Stomach (tissue), 9 donors: ENCODE measurements around the gene ZEB1. TPM values are rescaled to one million over a fixed set of nuclear protein-coding genes. Genes with fewer than 3 reads are reported as not detected.

ENCODE experiments used
- DNase-seq, 2 donors: peaks; one replicate each; pipeline versions ENCODE4 v3.0.0 to v3.0.0-alpha.2; 2013 to 2019
- H3K27ac ChIP-seq, 5 donors: fragments of 200-600 bp in 4 of 5; sonication (generic) in 4 of 5; one replicate each; pipeline ENCODE4 v1.5.1; 2013 to 2019; ENCODE audit warnings: mild to moderate bottlenecking in 1 of 5, moderate library complexity in 1 of 5
- H3K27me3 ChIP-seq, 3 donors: fragments of 200-600 bp; sonication (generic); one replicate each; pipeline ENCODE4 v1.5.1; 2017 to 2019; ENCODE audit warnings: mixed run types in 1 of 3
- H3K36me3 ChIP-seq, 4 donors: fragments of 200-600 bp; sonication (generic); 1 replicate in 3 of 4; 2 replicates in 1 of 4; pipeline ENCODE4 v1.5.1; 2016 to 2019
- H3K4me1 ChIP-seq, 4 donors: fragments of 200-600 bp; sonication (generic); one replicate each; pipeline ENCODE4 v1.5.1; 2016 to 2019
- H3K4me3 ChIP-seq, 4 donors: fragments of 200-600 bp; sonication (generic) in 3 of 4; one replicate each; pipeline ENCODE4 v1.5.1; 2016 to 2019; ENCODE audit warnings: mild to moderate bottlenecking in 1 of 4
- H3K9me3 ChIP-seq, 4 donors: fragments of 200-600 bp; sonication (generic); one replicate each; pipeline ENCODE4 v1.5.1; 2016 to 2019
- EP300 ChIP-seq: sonication (generic); formaldehyde crosslinking; IDR thresholded peaks from one replicate; pipeline ENCODE4 v1.6.1; 2017; ENCODE audit warnings: antibody characterized with exemption
- POLR2A ChIP-seq, 4 donors: fragments of 450-650 bp; IDR thresholded peaks; one replicate each; pipeline ENCODE4 v1.6.1; 2016; ENCODE audit warnings: antibody characterized with exemption in 4 of 4, control low read depth in 2 of 4, mild to moderate bottlenecking in 1 of 4, moderate library complexity in 1 of 4
- POLR2AphosphoS5 ChIP-seq, 3 donors: sonication (generic); formaldehyde crosslinking; IDR thresholded peaks; one replicate each; pipeline ENCODE4 v1.6.1; 2016; ENCODE audit warnings: antibody characterized with exemption in 3 of 3
- WGBS, 5 donors: extraction: QIAGEN DNeasy Blood & Tissue Kit in 3 of 5; methylation state at CpG; one replicate each; pipeline versions ENCODE4 v1.1.5 to v1.1.7; 2013 to 2018; 5-methylcytosine and 5-hydroxymethylcytosine counted together
- intact Hi-C: fragments of 100-400 bp; cut with DNase I; formaldehyde crosslinking; loops from one replicate; pipeline ENCODE4 v1.15.1; 2023; ENCODE audit warnings: low total_unique reads
- polyA plus RNA-seq, 3 donors: library from polyadenylated mRNA; stranded (reverse); fragments of 200-250 nt; gene quantifications; one replicate each; pipeline ENCODE4 v1.2.3, GENCODE V29; 2013
- total RNA-seq, 5 donors: library from RNA; depleted of rRNA; stranded (reverse); fragments of >200 nt; gene quantifications; one replicate each; pipeline versions ENCODE4 v1.1.0 to v1.2.3, GENCODE V29; 2014 to 2016
- TF ChIP-seq, protein P1 (sequence below), 7 experiments: fragments of 450-650 bp in 4 of 7; fragments of 200-600 bp in 3 of 7; sonication (generic) in 3 of 7; IDR thresholded peaks; one replicate each; pipeline ENCODE4 v1.5.1; 2016 to 2019; ENCODE audit warnings: antibody characterized with exemption in 7 of 7, control low read depth in 2 of 7, mild to moderate bottlenecking in 1 of 7
- donor health status: healthy with polysubstance abuse.
- donor health status: Bipolar disorder and iron deficiency.
- donor health status: healthy.

ZEB1 gene
- total and polyA plus RNA-seq, 8 donors, result 7.6 to 187 (median 31.1) TPM

DNA sequence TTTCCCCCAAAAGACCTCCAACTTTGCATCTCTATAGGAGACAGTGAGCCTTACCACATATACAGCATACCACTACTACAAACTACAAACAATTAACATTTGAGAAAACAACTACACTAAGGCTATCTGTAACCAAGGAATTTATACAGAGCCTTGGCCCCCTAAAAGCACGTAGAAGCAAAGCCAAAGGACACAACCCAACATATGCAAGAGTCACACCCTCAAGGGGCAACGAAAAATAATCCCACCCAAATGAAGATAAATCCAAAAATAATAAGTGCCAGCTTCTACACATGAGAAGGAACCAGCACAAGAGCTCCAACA is 149.5 kb downstream of the ZEB1 start:
- intact Hi-C loops, result no loop called here
- 67 to 78% (median 70%) methylated on average over 2 of the region's 2 CpGs for WGBS, 5 donors
- Histone ChIP-seq H3K4me1 (no peaks in the 10 kb centered on the region), H3K36me3 (peaks cover 9 to 43% (median 31%) of the 10 kb centered on the region in 4 donors), H3K9me3 (peaks cover 3 to 16% (median 13%) of the 10 kb centered on the region in 4 donors), H3K4me3 (no peak overlapping the region), H3K27ac (no peak overlapping the region), H3K27me3 (no peaks in the 10 kb centered on the region)
- TF ChIP-seq POLR2A (IDR thresholded peaks at IDR 0.05), result no peak
- no peak for DNase-seq

DNA sequence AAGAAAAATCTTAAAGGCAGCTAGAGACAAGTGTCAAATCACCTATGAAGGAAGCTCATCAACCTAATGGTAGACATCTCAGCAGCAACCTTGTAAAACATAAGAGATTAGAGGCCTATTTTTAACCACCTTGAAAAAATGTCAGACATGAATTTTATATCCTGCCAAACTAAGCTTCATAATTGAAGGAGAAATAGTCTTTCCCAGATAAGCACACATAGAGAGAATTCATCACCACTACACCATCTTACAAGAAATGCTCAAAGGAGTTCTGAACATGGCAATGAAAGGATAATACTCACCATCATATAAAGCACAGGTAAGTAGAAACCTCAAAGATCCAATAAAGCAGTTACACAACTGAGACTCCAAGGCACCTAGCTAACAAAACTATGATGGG is 156.5 kb downstream of the ZEB1 start:
- intact Hi-C loops, result no loop called here
- peaks cover 3 to 14% (median 8%) of the 10 kb centered on the region in 4 donors for H3K9me3 ChIP-seq
- H3K27ac ChIP-seq, result no peak overlapping the region
- H3K27me3 ChIP-seq, result no peaks in the 10 kb centered on the region
- no peaks in the 10 kb centered on the region for H3K4me1 ChIP-seq
- H3K36me3 ChIP-seq, result no peaks in the 10 kb centered on the region
- TF ChIP-seq POLR2A (IDR thresholded peaks at IDR 0.05) (no peak), POLR2AphosphoS5 (IDR thresholded peaks at IDR 0.05) (no peak), EP300 (no peak)
- TF ChIP-seq, protein P1, sequence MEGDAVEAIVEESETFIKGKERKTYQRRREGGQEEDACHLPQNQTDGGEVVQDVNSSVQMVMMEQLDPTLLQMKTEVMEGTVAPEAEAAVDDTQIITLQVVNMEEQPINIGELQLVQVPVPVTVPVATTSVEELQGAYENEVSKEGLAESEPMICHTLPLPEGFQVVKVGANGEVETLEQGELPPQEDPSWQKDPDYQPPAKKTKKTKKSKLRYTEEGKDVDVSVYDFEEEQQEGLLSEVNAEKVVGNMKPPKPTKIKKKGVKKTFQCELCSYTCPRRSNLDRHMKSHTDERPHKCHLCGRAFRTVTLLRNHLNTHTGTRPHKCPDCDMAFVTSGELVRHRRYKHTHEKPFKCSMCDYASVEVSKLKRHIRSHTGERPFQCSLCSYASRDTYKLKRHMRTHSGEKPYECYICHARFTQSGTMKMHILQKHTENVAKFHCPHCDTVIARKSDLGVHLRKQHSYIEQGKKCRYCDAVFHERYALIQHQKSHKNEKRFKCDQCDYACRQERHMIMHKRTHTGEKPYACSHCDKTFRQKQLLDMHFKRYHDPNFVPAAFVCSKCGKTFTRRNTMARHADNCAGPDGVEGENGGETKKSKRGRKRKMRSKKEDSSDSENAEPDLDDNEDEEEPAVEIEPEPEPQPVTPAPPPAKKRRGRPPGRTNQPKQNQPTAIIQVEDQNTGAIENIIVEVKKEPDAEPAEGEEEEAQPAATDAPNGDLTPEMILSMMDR (IDR thresholded peaks at IDR 0.05), result no peak
- no peak overlapping the region for H3K4me3 ChIP-seq
- DNase-seq, result no peak

DNA sequence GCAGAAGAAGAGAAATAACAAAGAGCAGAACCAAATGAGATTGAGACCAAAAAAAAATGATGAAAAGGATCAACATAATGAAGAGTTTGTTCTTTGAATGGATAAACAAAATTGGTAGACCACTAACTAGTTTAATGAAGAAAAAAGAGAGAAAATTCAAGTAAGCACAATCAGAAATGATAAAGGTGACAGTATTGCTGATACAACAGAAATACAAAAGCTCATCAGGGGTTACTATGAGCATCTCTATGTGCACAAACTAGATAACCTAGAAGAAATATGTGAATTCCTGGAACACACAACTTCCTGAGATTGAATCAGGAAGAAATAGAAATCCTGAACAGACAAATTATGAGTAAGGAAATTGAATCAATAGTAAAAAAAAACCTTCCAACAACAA is 157.1 kb downstream of the ZEB1 start:
- intact Hi-C loops, result no loop called here
- H3K36me3 ChIP-seq, result no peaks in the 10 kb centered on the region

DNA sequence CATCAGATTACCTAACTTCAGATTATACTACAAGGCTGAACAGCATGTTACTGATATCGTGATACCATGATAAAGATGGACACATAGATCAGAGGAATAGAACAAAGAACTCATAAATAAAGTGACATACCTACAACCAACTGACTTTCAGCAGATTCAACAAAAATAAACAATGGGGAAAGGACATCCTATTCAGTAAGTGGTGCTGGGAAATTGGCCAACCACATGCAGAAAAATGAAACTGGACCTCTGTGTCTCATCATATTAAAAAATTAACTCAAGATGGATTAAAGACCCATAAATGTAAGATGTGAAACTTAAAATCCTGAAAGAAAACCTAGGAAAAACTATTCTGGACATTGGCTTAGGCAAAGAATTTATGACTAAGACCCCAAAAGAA is 158.6 kb downstream of the ZEB1 start:
- Histone ChIP-seq H3K27ac (no peak overlapping the region), H3K9me3 (peaks cover 3 to 14% (median 8%) of the 10 kb centered on the region in 4 donors), H3K36me3 (no peaks in the 10 kb centered on the region), H3K4me1 (no peaks in the 10 kb centered on the region), H3K4me3 (no peak overlapping the region), H3K27me3 (no peaks in the 10 kb centered on the region)
- 57 to 82% (median 78%) methylated on average over 1 of the region's 1 CpG for WGBS, 5 donors
- no peak for TF ChIP-seq POLR2A (IDR thresholded peaks at IDR 0.05)
- no peak for TF ChIP-seq POLR2AphosphoS5 (IDR thresholded peaks at IDR 0.05)
- TF ChIP-seq, protein P1 (IDR thresholded peaks at IDR 0.05), result no peak
- no peak for TF ChIP-seq EP300
- no peak for DNase-seq
- intact Hi-C loops, result no loop called here

More for the DNA sequence above, 157.1 kb downstream of the ZEB1 start:
- no peak for TF ChIP-seq POLR2AphosphoS5 (IDR thresholded peaks at IDR 0.05)
- TF ChIP-seq, protein P1 (IDR thresholded peaks at IDR 0.05), result no peak
- TF ChIP-seq POLR2A (IDR thresholded peaks at IDR 0.05), result no peak
- TF ChIP-seq EP300, result no peak
- no peak overlapping the region for H3K4me3 ChIP-seq
- peaks cover 3 to 14% (median 8%) of the 10 kb centered on the region in 4 donors for H3K9me3 ChIP-seq
- H3K27ac ChIP-seq, result no peak overlapping the region
- DNase-seq, result no peak
- H3K27me3 ChIP-seq, result no peaks in the 10 kb centered on the region
- H3K4me1 ChIP-seq, result no peaks in the 10 kb centered on the region

DNA sequence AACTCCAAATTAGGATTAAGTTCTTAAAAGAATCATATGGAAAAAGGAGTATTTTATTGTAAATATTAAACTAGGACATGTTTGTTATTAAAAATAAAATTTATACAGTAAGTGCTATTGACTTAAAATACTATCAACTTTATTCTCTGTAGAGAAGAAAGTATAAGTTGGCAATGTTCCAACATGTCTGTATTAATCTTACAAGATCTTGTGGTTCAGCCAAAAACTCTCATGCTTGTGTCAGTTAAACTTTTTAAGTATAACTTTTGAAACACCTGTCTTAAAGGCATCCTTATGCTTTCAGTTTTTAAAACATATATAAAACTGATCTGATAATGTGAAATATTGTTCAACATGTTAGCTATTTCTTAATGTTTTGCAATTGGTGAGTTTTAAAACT is 160.7 kb downstream of the ZEB1 start:
- Histone ChIP-seq H3K36me3 (no peaks in the 10 kb centered on the region), H3K4me3 (no peak overlapping the region), H3K27me3 (no peaks in the 10 kb centered on the region), H3K4me1 (peaks cover 0 to 16% (median 0%) of the 10 kb centered on the region in 4 donors), H3K27ac (no peak overlapping the region), H3K9me3 (peaks cover 3 to 14% (median 8%) of the 10 kb centered on the region in 4 donors)
- TF ChIP-seq POLR2AphosphoS5 (IDR thresholded peaks at IDR 0.05) (no peak), EP300 (no peak), POLR2A (IDR thresholded peaks at IDR 0.05) (no peak)
- TF ChIP-seq, protein P1 (IDR thresholded peaks at IDR 0.05), result no peak
- intact Hi-C loops, result no loop called here
- DNase-seq, result no peak
